HT-29 (cell line): ENCODE measurements around the gene FAM53B. TPM values are rescaled to one million over a fixed set of nuclear protein-coding genes. Genes with fewer than 3 reads are reported as not detected.
A peak's percentile ranks its signal among the peaks of the same experiment; 100 is the strongest.

Experiments
- DNase-seq: peaks from one replicate; pipeline ENCODE4 v3.0.0-alpha.2; 2015; ENCODE audit warnings: low spot score
- total RNA-seq: library from RNA; depleted of rRNA; stranded (reverse); fragments of >200 nt; shearing (Covaris generic); gene quantifications from 2 replicates; pipeline ENCODE4 v1.2.3, GENCODE V29; 2014

The FAM53B gene
- total RNA-seq, 1 experiment from 2014 or later, result 17.8 TPM

GRCh38 chr10:124742413-124743190, 1.6 kb downstream of the FAM53B start:
- DNase-seq, result peak; percentile 55

GRCh38 chr10:124741922-124742412, 2.2 kb downstream of the FAM53B start:
- no peak for DNase-seq

DNA sequence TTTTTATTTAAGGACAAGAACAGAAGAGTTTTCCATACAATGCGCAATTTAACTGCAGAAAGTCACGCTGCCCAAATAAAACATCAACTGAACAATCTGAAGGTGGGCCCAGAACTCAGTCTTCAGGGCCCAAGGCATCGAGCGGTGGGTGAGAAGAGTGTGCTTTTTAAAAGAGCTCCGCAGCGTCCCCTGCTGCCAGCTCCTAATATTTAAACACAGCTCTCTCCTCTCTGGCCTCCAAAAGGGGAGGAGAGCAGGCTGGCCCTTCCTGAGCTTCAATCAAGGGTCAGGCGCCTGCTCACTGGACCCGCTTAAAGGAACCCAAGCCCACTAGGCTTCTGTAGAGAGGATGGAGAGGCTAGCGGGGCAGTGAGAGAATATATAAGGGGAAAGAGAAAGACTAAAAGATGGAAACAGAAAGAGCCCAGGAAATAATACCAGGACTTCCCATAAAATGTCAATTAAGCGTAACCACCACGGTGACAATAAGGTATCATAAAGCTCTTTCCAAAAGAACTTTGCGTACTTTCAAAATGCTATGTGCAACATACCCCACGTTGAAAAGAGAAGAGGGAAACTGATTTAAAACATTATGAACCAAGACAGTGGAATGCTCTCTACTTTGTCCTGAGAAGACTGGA, 2.8 kb downstream of the FAM53B start:
- peak; percentile 78 for DNase-seq

DNA sequence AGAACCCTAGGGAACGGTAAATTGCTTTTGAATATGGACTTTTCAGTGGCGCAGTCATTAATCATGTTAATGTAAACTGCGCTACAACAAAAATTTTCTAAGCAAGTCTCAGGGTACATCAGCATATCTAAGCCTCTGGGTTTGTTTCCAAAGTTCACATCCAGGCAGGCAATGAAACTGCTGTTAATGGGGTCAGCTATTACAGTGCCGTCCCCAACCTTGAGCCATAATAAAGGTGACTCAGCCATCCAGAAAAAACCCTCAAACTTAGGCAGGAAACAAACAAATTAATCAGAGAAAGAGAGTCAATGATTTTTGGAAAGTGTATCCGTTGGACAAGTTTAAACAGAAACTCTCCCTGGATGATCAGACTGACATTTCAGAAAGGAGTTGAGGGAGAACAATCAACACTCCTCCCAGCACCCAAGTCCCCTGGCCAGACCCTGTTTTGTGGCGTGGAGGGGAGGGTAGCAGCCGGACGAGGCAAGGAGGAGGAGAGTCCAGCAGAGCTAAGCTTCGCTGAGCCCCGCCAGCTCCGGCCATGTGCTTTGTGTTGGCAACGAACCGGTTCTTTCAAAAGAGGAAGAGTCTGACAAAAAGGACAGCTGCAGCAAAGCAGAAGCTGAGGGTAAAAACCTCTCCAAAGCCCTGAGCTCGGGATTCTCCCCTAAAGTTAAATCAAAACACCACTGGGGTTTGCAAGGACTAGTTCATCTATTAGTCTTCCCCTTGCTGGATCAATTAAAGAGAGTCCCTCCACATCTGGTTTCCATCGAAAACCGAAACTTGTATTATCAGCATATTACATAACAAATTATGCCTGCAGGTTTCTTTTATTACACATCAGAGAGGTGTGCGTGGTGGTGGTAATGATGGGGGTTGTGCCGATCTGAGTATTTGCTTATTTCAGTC, 3.6 kb downstream of the FAM53B start:
- DNase-seq, result no peak

- DNase-seq, result no peak
These were observed 4.2 kb downstream of the FAM53B start for GRCh38 chr10:124739986-124740368.

DNA sequence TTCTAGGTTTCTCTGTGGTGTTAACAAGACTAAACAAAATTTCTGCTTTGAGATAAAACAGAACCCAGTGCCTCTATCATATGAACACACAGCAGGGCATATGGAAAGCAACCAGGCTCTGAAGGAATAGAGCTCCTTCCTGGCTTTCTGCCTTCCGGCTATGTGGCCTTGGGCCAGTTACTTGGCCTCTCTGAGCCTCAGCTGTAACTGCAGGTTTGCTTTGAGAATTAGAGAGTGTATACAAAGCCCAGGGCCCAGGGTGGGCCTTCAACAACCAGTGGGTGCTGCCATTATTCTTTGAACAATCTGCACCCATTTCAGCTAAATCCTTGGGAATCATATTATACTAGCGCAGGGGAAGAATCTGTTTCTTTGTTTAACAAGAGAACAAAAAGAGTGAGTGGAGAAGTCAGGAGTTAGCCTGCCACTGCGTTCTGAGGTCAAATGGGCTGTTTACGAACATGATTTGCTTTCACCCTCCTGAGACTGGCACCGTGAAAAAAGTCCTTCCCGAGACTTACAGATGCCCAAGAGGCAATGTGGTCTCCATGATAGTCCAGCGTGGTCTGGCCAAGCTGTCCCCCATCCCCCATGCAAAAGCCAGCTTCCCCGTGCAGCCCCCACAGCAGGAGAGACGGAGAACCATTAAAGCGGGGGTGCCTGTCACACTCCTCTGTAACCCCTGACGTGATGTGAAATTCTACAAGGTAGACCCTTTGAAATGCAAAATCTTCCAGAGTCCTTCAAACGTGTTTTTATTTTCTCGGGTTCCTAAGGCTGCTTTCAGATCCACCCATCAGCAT, 4.9 kb downstream of the FAM53B start:
- DNase-seq, result no peak

GRCh38 chr10:124738441-124738840, 5.7 kb downstream of the FAM53B start:
- no peak for DNase-seq

DNA sequence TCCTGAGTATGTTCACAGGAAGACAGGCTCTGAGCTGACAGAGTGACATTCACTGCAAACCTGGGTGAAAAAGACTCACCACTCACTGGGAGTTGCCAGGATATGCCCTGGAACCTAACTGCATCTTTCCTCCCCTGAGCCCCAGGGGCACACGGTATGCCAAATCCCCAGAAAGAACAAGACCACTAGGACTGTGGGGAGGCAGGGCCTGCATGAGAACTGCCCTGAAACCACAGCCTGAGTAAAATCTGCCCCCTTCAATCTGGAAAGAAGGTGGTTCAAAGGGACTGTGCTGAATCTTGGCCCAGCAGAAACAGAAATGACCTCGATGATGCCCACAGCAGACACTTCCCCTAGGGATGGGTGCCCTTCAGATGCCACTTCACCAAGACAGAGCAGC, 6.5 kb downstream of the FAM53B start:
- DNase-seq, result no peak

DNA sequence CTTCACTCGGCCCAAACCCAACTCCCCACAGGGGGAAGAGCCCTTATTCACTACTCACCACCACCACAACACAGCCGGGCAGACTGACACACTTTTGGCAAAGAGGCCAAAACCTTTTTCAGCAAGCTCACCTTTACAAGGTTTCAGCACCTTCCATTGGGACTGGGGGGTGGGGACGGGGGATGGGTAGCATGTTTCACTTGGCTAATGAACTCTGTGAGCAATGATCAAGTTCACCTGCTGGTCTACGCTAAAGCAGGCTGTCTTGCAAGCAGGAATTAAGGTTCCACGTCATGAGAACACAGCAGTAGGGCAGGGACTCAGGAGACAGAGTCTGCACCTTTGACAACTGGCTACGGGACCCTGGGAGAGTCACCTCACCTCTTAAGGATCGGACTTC, 7.0 kb downstream of the FAM53B start:
- no peak for DNase-seq

GRCh38 chr10:124736491-124737136, 7.6 kb downstream of the FAM53B start:
- peak; percentile 23 for DNase-seq

- DNase-seq, result no peak
These were observed 8.5 kb downstream of the FAM53B start for GRCh38 chr10:124735491-124736286.

DNA sequence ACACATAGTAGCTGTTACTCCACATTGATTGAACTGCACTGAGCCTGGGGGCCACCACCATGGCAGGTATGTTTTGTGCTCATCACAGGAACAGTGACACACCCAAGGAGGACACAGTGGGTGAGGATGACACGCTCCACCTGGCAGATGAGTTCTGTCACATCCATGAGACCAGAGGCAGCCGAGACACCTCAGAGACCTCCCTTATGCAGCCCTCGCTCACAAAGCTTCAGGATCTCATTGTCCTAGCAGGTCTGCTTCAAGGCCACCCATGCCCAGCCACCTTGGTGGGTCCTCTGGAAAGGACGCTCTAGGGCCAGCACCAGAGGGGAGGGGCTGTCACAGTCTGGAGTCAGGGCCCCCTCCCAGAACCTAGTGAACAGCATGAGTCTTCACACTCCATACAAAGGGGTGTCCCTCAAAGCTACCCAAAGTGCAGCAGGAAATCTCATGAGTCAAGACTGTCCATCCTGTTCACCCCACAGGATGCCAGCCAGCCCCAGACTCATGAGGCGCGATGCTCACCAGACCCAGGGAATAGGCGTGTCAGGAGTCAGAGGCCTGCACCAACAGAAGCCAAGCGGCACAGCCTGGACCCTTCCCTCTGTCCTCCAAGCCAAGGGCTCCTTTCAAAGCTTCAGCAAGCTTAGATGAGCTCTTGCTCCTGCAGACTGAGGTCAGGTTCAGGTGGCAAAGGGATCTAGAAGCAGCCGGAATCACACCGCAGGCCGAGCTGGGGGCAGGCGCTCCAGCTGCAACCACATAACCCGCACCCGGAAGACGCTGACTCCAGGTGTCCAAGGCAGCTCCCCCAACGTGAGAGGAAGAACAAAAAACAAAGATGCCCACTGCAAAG, 9.6 kb downstream of the FAM53B start:
- DNase-seq, result no peak

GRCh38 chr10:124733571-124734245, 10.5 kb downstream of the FAM53B start:
- no peak for DNase-seq

GRCh38 chr10:124732931-124733570, 11.1 kb downstream of the FAM53B start:
- no peak for DNase-seq

- no peak for DNase-seq
These were observed 12.6 kb downstream of the FAM53B start for GRCh38 chr10:124731551-124731950.

- no peak for DNase-seq
These were observed 13.4 kb downstream of the FAM53B start for GRCh38 chr10:124730790-124731189.

GRCh38 chr10:124728830-124729661, 15.1 kb downstream of the FAM53B start:
- DNase-seq, result no peak
